GM23338 (cell line): ENCODE data around the gene JAK2. TPM values are rescaled to one million over a fixed set of nuclear protein-coding genes. Genes with fewer than 3 reads are reported as not detected.
"Not testable (repeated sequence)": the region's sequence is repeated elsewhere in the genome, so short reads cannot be mapped to it uniquely, and the experiment has no call there.

Experiments
- ATAC-seq: fragments of 200-7000 bp; cut with Tn5 transposase; 3 replicates; pipeline ENCODE4 v1.9.1; 2020
- DNase-seq: peaks from one replicate; pipeline ENCODE4 v3.0.0-alpha.2; 2015; ENCODE audit warnings: low spot score
- H2AFZ ChIP-seq: fragments of 200-600 bp; sonication (generic); 2 replicates; pipeline ENCODE4 v1.8.0; 2016; ENCODE audit warnings: antibody characterized with exemption, mild to moderate bottlenecking, moderate library complexity
- H3F3A ChIP-seq: fragments of 200-600 bp; sonication (generic); replicated peaks from 2 replicates; pipeline ENCODE4 v1.8.0; 2017; ENCODE audit warnings: antibody characterized with exemption, mixed run types, low read depth
- H3K27ac ChIP-seq: fragments of 200-600 bp; sonication (generic); 2 replicates; pipeline ENCODE4 v1.6.1; 2016; ENCODE audit warnings: low read depth
- H3K27me3 ChIP-seq: fragments of 200-600 bp; sonication (generic); 2 replicates; pipeline ENCODE4 v1.8.0; 2016; ENCODE audit warnings: mild to moderate bottlenecking, mixed run types, moderate library complexity; ENCODE audit not compliant: insufficient read depth
- H3K36me3 ChIP-seq: fragments of 200-600 bp; sonication (generic); 2 replicates; pipeline ENCODE4 v1.8.0; 2016; ENCODE audit warnings: mild to moderate bottlenecking; ENCODE audit not compliant: insufficient read depth
- H3K4me1 ChIP-seq: fragments of 200-600 bp; sonication (generic); 2 replicates; pipeline ENCODE4 v1.8.0; 2016; ENCODE audit warnings: mild to moderate bottlenecking, moderate library complexity; ENCODE audit not compliant: insufficient read depth
- H3K4me2 ChIP-seq: fragments of 200-600 bp; sonication (generic); 2 replicates; pipeline ENCODE4 v1.7.1; 2017; ENCODE audit warnings: mixed run types
- H3K4me3 ChIP-seq: fragments of 200-600 bp; sonication (generic); 2 replicates; pipeline ENCODE4 v1.6.1; 2016; ENCODE audit warnings: mixed run types
- H3K79me2 ChIP-seq: fragments of 200-600 bp; sonication (generic); replicated peaks from 2 replicates; pipeline ENCODE4 v1.8.0; 2017; ENCODE audit warnings: mild to moderate bottlenecking; ENCODE audit not compliant: insufficient read depth
- H3K9me2 ChIP-seq: fragments of 200-600 bp; sonication (generic); 2 replicates; pipeline ENCODE4 v1.8.0; 2017; ENCODE audit not compliant: insufficient read depth
- H4K20me1 ChIP-seq: fragments of 200-600 bp; sonication (generic); replicated peaks from 2 replicates; pipeline ENCODE4 v1.8.0; 2017; ENCODE audit warnings: mild to moderate bottlenecking; ENCODE audit not compliant: insufficient read depth
- H3K27ac Mint-ChIP-seq: 2 replicates; pipeline ENCODE4 v1.8.0; 2020; ENCODE audit warnings: inconsistent platforms, mild to moderate bottlenecking, moderate library complexity, mixed read lengths
- H3K27me3 Mint-ChIP-seq: 3 replicates; pipeline ENCODE4 v1.8.0; 2022; ENCODE audit warnings: low read depth, mild to moderate bottlenecking, moderate library complexity, mixed read lengths, inconsistent platforms; ENCODE audit not compliant: insufficient read depth, poor library complexity
- H3K36me3 Mint-ChIP-seq: 3 replicates; pipeline ENCODE4 v1.8.0; 2021; ENCODE audit warnings: low read depth, mild to moderate bottlenecking, inconsistent platforms, moderate library complexity, mixed read lengths
- H3K4me1 Mint-ChIP-seq: 3 replicates; pipeline ENCODE4 v1.8.0; 2020; ENCODE audit warnings: mild to moderate bottlenecking, inconsistent platforms, mixed read lengths
- H3K4me3 Mint-ChIP-seq: 3 replicates; pipeline ENCODE4 v1.8.0; 2021; ENCODE audit warnings: moderate library complexity, mild to moderate bottlenecking, inconsistent platforms, mixed read lengths
- H3K9me3 Mint-ChIP-seq: 3 replicates; pipeline ENCODE4 v1.8.0; 2020; ENCODE audit warnings: moderate library complexity, mild to moderate bottlenecking, inconsistent platforms, mixed read lengths
- CREB1 ChIP-seq: fragments of 250-450 bp; sonication (Bioruptor Pico); IDR thresholded peaks from 2 replicates; pipeline ENCODE4 v1.5.0; 2020; ENCODE audit warnings: low read depth, mild to moderate bottlenecking, moderate library complexity
- CTCF ChIP-seq, 2 experiments: fragments of 200-600 bp in 1 of 2; sonication (generic) in 1 of 2; conservative IDR thresholded peaks; 2 replicates each; pipeline versions ENCODE4 v1.5.1 to v1.6.1; 2016 to 2017; ENCODE audit warnings: antibody characterized with exemption in 2 of 2, low read depth in 2 of 2, mild to moderate bottlenecking in 2 of 2, moderate library complexity in 1 of 2
- ETS1 ChIP-seq: IDR thresholded peaks from 2 replicates; pipeline ENCODE4 v1.6.1; 2016; ENCODE audit warnings: antibody characterized with exemption
- EZH2 ChIP-seq: fragments of 200-600 bp; sonication (generic); IDR thresholded peaks from one replicate; pipeline ENCODE4 v1.8.0; 2017; ENCODE audit warnings: antibody characterized with exemption, mild to moderate bottlenecking, low read depth; ENCODE audit not compliant: unreplicated experiment
- REST ChIP-seq: IDR thresholded peaks from one replicate; pipeline ENCODE4 v1.6.1; 2018; ENCODE audit warnings: antibody characterized with exemption; ENCODE audit not compliant: unreplicated experiment
- STAT1 ChIP-seq: IDR thresholded peaks from one replicate; pipeline ENCODE4 v1.6.1; 2016; ENCODE audit warnings: antibody characterized with exemption; ENCODE audit not compliant: unreplicated experiment
- ZNF331 ChIP-seq: fragments of 250-450 bp; sonication (Bioruptor Pico); IDR thresholded peaks from 2 replicates; pipeline ENCODE4 v1.5.0; 2020; ENCODE audit warnings: low read depth, mild to moderate bottlenecking, moderate library complexity
- polyA plus RNA-seq: library from polyadenylated mRNA; unstranded; fragments of >200 nt; fragmentation: Nextera tagmentation; extraction: Ambion mirVana; gene quantifications from 2 replicates; pipeline ENCODE4 v1.2.1, GENCODE V29; 2016
- total RNA-seq: library from RNA; depleted of rRNA; stranded (reverse); fragments of >200 nt; shearing (Covaris generic); gene quantifications from 2 replicates; pipeline ENCODE4 v1.2.3, GENCODE V29; 2014

JAK2 gene
- total and polyA plus RNA-seq, 2 experiments from 2014 or later: 1.1 to 3.0 TPM

GRCh38 chr9:4944431-4945211 lies 40.5 kb upstream of the JAK2 start:
- not testable (repeated sequence) for DNase-seq, H3K27me3 Mint-ChIP-seq, H4K20me1 ChIP-seq, H3K4me1 Mint-ChIP-seq, H3K4me3 ChIP-seq, H3K4me3 Mint-ChIP-seq, H3K9me2 ChIP-seq, H3K36me3 Mint-ChIP-seq, H3K9me3 Mint-ChIP-seq, H3K4me2 ChIP-seq, H3K79me2 ChIP-seq, H2AFZ ChIP-seq, H3K4me1 ChIP-seq, H3K27ac Mint-ChIP-seq, H3K36me3 ChIP-seq, H3K27ac ChIP-seq, H3F3A ChIP-seq, H3K27me3 ChIP-seq, ATAC-seq

- H3K27ac Mint-ChIP-seq: no peak overlapping the region
- H3K36me3 Mint-ChIP-seq: peaks cover under 1% of the 10 kb centered on the region; the same call in 1 of the 3 replicates
- peaks cover 15% of the 10 kb centered on the region for H3K9me3 Mint-ChIP-seq
- no peak overlapping the region for H3K4me3 Mint-ChIP-seq
- H3K4me1 Mint-ChIP-seq: no peaks in the 10 kb centered on the region
- Histone ChIP-seq H3K4me2 (no peak overlapping the region), H2AFZ (no peak overlapping the region), H3F3A (no peaks in the 10 kb centered on the region), H3K4me1 (no peaks in the 10 kb centered on the region), H3K27me3 (no peaks in the 10 kb centered on the region), H4K20me1 (no peaks in the 10 kb centered on the region), H3K79me2 (no peaks in the 10 kb centered on the region), H3K9me2 (no peaks in the 10 kb centered on the region; the same call in 1 of the 2 replicates), H3K36me3 (no peaks in the 10 kb centered on the region), H3K27ac (no peak overlapping the region), H3K4me3 (no peak overlapping the region)
- no peaks in the 10 kb centered on the region for H3K27me3 Mint-ChIP-seq
- DNase-seq (no peak), ATAC-seq (no peak)
- TF ChIP-seq CTCF (conservative IDR thresholded peaks at IDR 0.05; ENCODE audit: low read depth in 2 of 2) (no peak), CREB1 (CRISPR knock-in tag) (no peak), EZH2 (no peak), ZNF331 (CRISPR knock-in tag) (no peak), ETS1 (no peak), REST (no peak), STAT1 (no peak)
These were observed 38.1 kb upstream of the JAK2 start for GRCh38 chr9:4946937-4947336.
